Activated CD4-positive, alpha-beta memory T cell treated with anti-CD3 and anti-CD28 coated beads, Interleukin-2, amount 10 ng/mL, durations not matched to agents 7 days and 5 days (primary cell): Measurements from ENCODE around the gene NUDT3. TPM values are rescaled to one million over a fixed set of nuclear protein-coding genes. Genes with fewer than 3 reads are reported as not detected.
"Not testable (repeated sequence)": the region's sequence is repeated elsewhere in the genome, so short reads cannot be mapped to it uniquely, and the experiment has no call there.

ENCODE experiments used
- CTCF ChIA-PET: fragments of 350-600 bp; sonication (Branson Sonifier 250); formaldehyde crosslinking; loops from one replicate; lab custom pipeline; 2021; ENCODE audit warnings: antibody characterized with exemption, inconsistent platforms; lab: Charles Lee
- POLR2A ChIA-PET: fragments of 350-600 bp; sonication (Branson Sonifier 250); formaldehyde crosslinking; loops from one replicate; lab custom pipeline; 2021; ENCODE audit warnings: antibody characterized with exemption; lab: Charles Lee
- DNase-seq: peaks from one replicate; pipeline ENCODE4 v3.0.0-alpha.2; 2020
- H3K27ac Mint-ChIP-seq: one replicate; pipeline ENCODE4 v1.8.0; 2021; ENCODE audit warnings: mild to moderate bottlenecking, mixed read lengths
- H3K27me3 Mint-ChIP-seq: one replicate; pipeline ENCODE4 v1.8.0; 2021; ENCODE audit warnings: mixed read lengths
- H3K36me3 Mint-ChIP-seq: one replicate; pipeline ENCODE4 v1.8.0; 2021; ENCODE audit warnings: low read depth, mixed read lengths
- H3K4me1 Mint-ChIP-seq: one replicate; pipeline ENCODE4 v1.8.0; 2021; ENCODE audit warnings: mixed read lengths
- H3K4me3 Mint-ChIP-seq: one replicate; pipeline ENCODE4 v1.8.0; 2021; ENCODE audit warnings: mild to moderate bottlenecking, mixed read lengths
- H3K9me3 Mint-ChIP-seq: one replicate; pipeline ENCODE4 v1.8.0; 2021; ENCODE audit warnings: mixed read lengths
- total RNA-seq, 2 experiments: library from RNA; stranded (reverse); gene quantifications; one replicate each; pipeline ENCODE4 v1.2.3, GENCODE V29; 2021

The NUDT3 gene
- total RNA-seq, 2 experiments from 2014 or later: 9.9 to 10.0 TPM

GRCh38 chr6:34418367-34418766 is 25.9 kb upstream of the NUDT3 start:
- peaks cover 62% of the 10 kb centered on the region for H3K36me3 Mint-ChIP-seq
- H3K4me3 Mint-ChIP-seq: no peak overlapping the region
- no peaks in the 10 kb centered on the region for H3K27me3 Mint-ChIP-seq
- no peak for DNase-seq
- no peaks in the 10 kb centered on the region for H3K9me3 Mint-ChIP-seq
- H3K27ac Mint-ChIP-seq: no peak overlapping the region
- H3K4me1 Mint-ChIP-seq: peaks cover 32% of the 10 kb centered on the region
- CTCF ChIA-PET: no interaction called here
- POLR2A ChIA-PET: interaction anchor here (1.6 kb wide), 1 partner anchor 170 kb away, joined by 4 read pairs; the partner anchor contains the start of gene SMIM29

DNA sequence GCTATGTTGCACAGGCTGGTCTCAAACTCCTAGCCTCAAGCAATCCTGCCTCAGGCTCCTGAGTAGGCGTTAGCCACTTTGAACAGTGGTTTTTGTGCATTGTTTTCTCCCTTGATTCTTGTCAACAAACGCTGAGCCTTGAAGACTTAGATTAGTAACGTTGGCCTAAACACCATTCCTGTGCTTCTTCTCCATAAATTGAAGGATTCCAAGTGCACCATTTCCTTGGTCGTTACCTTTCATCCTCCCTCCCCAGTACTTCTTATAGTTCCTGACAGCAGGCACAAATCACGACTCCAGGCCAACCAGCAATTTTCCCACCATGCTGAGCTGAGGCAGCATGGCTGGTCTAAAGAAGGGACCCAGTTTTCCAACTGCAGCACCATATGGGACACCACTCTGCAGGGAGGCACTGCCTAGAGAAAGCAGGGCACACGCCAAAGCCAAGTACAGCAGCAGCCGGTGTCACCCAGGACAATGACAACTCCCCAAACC is 24.5 kb upstream of the NUDT3 start:
- Mint-ChIP-seq H3K27ac (no peak overlapping the region), H3K27me3 (no peaks in the 10 kb centered on the region), H3K4me3 (no peak overlapping the region), H3K4me1 (peaks cover 24% of the 10 kb centered on the region), H3K9me3 (no peaks in the 10 kb centered on the region), H3K36me3 (peaks cover 54% of the 10 kb centered on the region)
- POLR2A ChIA-PET: interaction anchor here (1.1 to 4.1 kb wide), 3 partner anchors 8 to 180 kb away, joined by 3 to 30 read pairs (median 9); partner anchors contain the start of genes HMGA1 and RPS10
- no peak for DNase-seq
- CTCF ChIA-PET: interaction anchor here (0.9 to 5.6 kb wide), 5 partner anchors 10 to 220 kb away, joined by 3 to 71 read pairs (median 5); partner anchors contain the start of genes NUDT3 and SMIM29

DNA sequence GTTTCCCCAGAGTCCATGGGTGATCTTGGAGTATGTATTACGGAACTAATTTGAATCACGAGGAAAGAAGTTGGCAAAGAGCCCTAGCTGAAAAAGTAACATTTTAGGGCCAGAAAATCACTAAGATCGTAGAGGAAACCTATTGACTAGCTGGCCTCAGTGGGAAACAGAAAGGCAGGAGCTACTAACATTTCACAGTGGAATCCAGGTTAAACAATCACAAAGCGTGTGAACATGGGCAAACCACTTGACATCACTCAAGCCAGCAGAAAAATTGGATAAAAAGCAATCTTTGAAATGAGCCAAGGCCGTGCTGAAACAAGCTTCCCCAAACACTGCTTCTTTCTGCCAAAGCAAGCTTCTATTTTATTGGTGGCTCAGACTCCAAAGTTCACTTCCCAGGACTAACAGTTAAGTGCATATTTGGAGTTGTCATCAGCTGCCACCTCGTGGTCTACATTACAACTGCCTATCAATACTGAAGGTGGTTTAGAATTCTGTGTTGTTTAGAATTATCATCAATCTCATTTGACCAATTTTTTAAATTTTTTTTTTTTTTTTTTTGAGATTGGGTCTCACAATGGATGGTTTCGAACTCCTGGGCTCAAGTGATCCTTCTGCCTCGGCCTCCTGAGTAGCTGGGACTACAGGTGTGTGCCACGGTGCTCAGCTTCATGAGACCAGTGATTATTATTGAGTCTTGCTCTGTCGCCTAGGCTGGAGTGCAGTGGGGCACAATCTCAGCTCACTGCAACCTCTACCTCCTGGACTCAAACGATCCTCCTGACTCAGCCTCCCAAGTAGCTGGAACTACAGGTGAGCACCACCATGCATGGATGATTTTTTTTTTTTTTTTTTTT is 22.8 kb upstream of the NUDT3 start:
- H3K9me3 Mint-ChIP-seq: no peaks in the 10 kb centered on the region

DNA sequence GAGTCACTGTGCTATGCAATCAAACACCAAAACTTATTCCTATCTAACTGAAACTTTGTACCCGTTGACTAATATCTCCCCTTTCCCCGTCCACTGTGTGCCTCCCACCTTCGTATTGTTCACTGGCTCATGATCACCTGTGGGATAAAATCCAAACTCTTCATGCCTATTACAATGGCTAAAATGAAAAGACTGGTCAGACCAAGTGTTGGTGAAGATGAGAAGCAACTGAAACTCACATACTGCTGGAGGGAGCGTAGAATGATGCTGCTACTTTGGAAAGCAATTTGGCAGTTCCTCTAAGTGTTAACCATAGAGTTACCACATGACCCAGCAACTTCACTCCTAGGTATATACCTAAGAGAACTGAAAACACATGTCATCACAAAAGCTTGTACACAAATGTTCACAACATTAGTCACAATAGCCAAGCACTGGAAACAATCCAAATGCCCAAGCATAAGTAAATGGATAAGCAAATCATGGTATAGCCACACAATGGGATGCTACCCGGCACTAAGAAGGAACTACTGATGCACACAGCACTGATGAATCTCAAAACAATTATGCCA is 20.3 kb upstream of the NUDT3 start:
- ChIA-PET CTCF (interaction anchor here (5.6 kb wide), 1 partner anchor 164 kb away, joined by 71 read pairs; the partner anchor contains the start of gene SMIM29), POLR2A (no interaction called here)
- no peaks in the 10 kb centered on the region for H3K27me3 Mint-ChIP-seq
- DNase-seq: no peak
- H3K9me3 Mint-ChIP-seq: no peaks in the 10 kb centered on the region
- H3K36me3 Mint-ChIP-seq: peaks cover 26% of the 10 kb centered on the region
- H3K4me3 Mint-ChIP-seq: no peak overlapping the region
- H3K4me1 Mint-ChIP-seq: peaks cover 5% of the 10 kb centered on the region
- H3K27ac Mint-ChIP-seq: no peak overlapping the region

More for the DNA sequence above, 22.8 kb upstream of the NUDT3 start:
- Mint-ChIP-seq H3K27ac (no peak overlapping the region), H3K36me3 (peaks cover 44% of the 10 kb centered on the region), H3K4me1 (peaks cover 15% of the 10 kb centered on the region), H3K4me3 (no peak overlapping the region), H3K27me3 (no peaks in the 10 kb centered on the region)
- ChIA-PET POLR2A (interaction anchor here (0.9 to 4.1 kb wide), 11 partner anchors 10 to 602 kb away, joined by 3 to 30 read pairs (median 4); partner anchors contain the start of genes BLTP3A, HMGA1, NUDT3 and RPS10), CTCF (interaction anchor here (0.6 to 5.6 kb wide), 19 partner anchors 9 to 1778 kb away, joined by 3 to 71 read pairs (median 4); partner anchors contain the start of genes HLA-DQA1, HMGA1, RPS10 and SMIM29)
- DNase-seq: peak; percentile 35

- H3K4me3 Mint-ChIP-seq: no peak overlapping the region
- ChIA-PET POLR2A (no interaction called here), CTCF (interaction anchor here (5.6 kb wide), 1 partner anchor 163 kb away, joined by 71 read pairs; the partner anchor contains the start of gene SMIM29)
- H3K27me3 Mint-ChIP-seq: no peaks in the 10 kb centered on the region
- H3K36me3 Mint-ChIP-seq: peaks cover 19% of the 10 kb centered on the region
- H3K27ac Mint-ChIP-seq: no peak overlapping the region
- DNase-seq: no peak
- peaks cover 4% of the 10 kb centered on the region for H3K4me1 Mint-ChIP-seq
- no peaks in the 10 kb centered on the region for H3K9me3 Mint-ChIP-seq
Measured at GRCh38 chr6:34412016-34412415, 19.5 kb upstream of the NUDT3 start.

DNA sequence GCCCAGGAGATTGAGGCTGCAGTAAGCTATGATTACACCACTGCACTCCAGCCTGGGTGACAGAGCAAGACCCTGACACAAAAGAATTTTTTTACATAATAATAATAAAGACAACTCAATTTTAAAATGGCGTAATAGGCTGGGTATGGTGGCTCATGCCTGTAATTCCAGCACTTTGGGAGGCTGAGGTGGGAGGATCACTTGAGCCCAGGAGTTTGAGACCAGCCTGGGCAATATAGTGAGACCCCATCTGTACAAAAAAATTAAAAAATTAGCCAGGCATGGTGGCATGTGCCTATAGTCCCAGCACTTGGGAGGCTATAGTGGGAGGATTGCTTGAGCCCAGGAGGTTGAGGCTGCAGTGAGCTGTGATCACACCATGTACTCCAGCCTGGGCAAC is 15.4 kb upstream of the NUDT3 start:
- H3K36me3 Mint-ChIP-seq, CTCF ChIA-PET, H3K27me3 Mint-ChIP-seq, H3K27ac Mint-ChIP-seq, H3K4me1 Mint-ChIP-seq, H3K9me3 Mint-ChIP-seq, DNase-seq, POLR2A ChIA-PET, H3K4me3 Mint-ChIP-seq: not testable (repeated sequence)

- CTCF ChIA-PET: interaction anchor here (0.7 kb wide), 1 partner anchor 200 kb away, joined by 3 read pairs; no protein-coding TSS in a partner anchor
- Mint-ChIP-seq H3K27me3 (no peaks in the 10 kb centered on the region), H3K4me3 (no peak overlapping the region), H3K4me1 (peaks cover 15% of the 10 kb centered on the region), H3K36me3 (peaks cover 6% of the 10 kb centered on the region), H3K27ac (no peak overlapping the region), H3K9me3 (peaks cover 3% of the 10 kb centered on the region)
- POLR2A ChIA-PET: interaction anchor here (2.4 kb wide), 1 partner anchor 18 kb away, joined by 7 read pairs; no protein-coding TSS in a partner anchor
- no peak for DNase-seq
Measured at GRCh38 chr6:34396518-34396917, 4.0 kb upstream of the NUDT3 start.

- DNase-seq: no peak
- ChIA-PET POLR2A (interaction anchor here (3.5 kb wide), 1 partner anchor 145 kb away, joined by 19 read pairs; the partner anchor contains the start of gene SMIM29), CTCF (no interaction called here)
- Mint-ChIP-seq H3K4me1 (peaks cover 17% of the 10 kb centered on the region), H3K27me3 (no peaks in the 10 kb centered on the region), H3K4me3 (peak overlapping the region; percentile 58), H3K9me3 (peaks cover 3% of the 10 kb centered on the region), H3K27ac (no peak overlapping the region), H3K36me3 (peaks cover 6% of the 10 kb centered on the region)
Measured at GRCh38 chr6:34393966-34394305, 1.5 kb upstream of the NUDT3 start.

GRCh38 chr6:34393191-34393965 is 909 bp upstream of the NUDT3 start:
- Mint-ChIP-seq H3K9me3 (peaks cover 3% of the 10 kb centered on the region), H3K27me3 (no peaks in the 10 kb centered on the region), H3K4me1 (peaks cover 17% of the 10 kb centered on the region), H3K36me3 (peaks cover 6% of the 10 kb centered on the region), H3K4me3 (peak overlapping the region; percentile 58), H3K27ac (peak overlapping the region; percentile 83)
- DNase-seq: no peak
- ChIA-PET CTCF (interaction anchor here (0.6 to 5.6 kb wide), 6 partner anchors 23 to 265 kb away, joined by 3 to 35 read pairs (median 3); partner anchors contain the start of genes RPS10 and SMIM29), POLR2A (interaction anchor here (1.0 to 3.5 kb wide), 3 partner anchors 145 to 211 kb away, joined by 3 to 19 read pairs (median 7); partner anchors contain the start of gene SMIM29)

DNA sequence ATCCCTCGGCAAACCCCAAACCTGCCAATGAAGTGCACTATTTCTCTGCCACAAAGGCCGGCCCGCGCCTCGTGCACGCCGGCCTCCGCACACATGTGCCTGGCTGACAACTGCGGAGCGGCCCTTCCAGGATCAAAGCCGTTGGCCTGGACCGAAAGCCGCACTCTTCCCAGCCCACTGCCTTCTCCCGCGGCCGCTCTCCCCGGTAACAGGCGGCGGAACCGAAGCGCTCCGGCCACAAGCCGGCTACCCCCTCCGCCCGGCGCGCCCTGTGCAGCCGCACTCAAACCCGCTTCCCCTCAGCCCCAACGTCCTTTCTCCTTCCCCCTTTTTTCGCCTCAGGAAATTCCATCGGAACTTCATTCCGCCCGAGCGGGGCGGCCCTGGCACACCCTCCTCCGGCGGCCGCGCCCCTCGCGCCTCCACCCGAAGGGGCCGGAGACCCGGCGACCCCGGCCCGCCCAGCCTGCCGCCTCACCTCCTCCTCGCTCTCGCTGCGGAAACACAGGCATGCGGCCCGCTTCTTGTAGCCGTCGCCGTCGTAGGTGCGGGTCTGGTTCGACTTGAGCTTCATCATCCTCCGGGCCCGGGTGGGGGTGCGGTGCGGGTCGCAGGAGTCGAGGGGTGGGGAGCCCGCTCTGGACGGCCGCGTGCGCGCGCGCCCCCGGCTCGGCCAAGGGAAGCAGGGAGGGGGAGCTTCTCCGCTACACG is 528 bp downstream of the NUDT3 start:
- POLR2A ChIA-PET: interaction anchor here (0.6 to 3.5 kb wide), 10 partner anchors 9 to 365 kb away, joined by 3 to 19 read pairs (median 4); partner anchors contain the start of genes HMGA1, RPS10, SMIM29 and SPDEF
- peak; percentile 44 for DNase-seq
- no peaks in the 10 kb centered on the region for H3K27me3 Mint-ChIP-seq
- peaks cover 6% of the 10 kb centered on the region for H3K36me3 Mint-ChIP-seq
- no peak overlapping the region for H3K4me3 Mint-ChIP-seq
- H3K27ac Mint-ChIP-seq: no peak overlapping the region
- H3K9me3 Mint-ChIP-seq: peaks cover 3% of the 10 kb centered on the region
- CTCF ChIA-PET: interaction anchor here (0.6 to 5.6 kb wide), 5 partner anchors 29 to 1317 kb away, joined by 3 to 35 read pairs (median 5); partner anchors contain the start of genes RPS10 and SMIM29
- peaks cover 17% of the 10 kb centered on the region for H3K4me1 Mint-ChIP-seq

DNA sequence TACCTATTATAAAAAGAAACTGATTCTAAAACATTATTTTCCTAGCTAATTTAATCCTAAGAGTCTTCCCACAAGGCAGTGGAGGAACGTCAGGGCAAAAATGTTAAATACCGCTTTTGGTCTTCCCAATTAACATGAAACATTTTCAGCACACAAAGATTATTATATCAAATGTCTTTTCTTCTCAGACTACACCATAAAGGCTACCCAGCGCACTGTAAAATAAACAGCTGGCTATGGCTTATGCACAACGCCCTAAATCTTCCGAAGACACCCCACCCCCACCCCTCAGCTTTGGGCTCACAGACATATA is 1.0 kb downstream of the NUDT3 start:
- Mint-ChIP-seq H3K27me3 (no peaks in the 10 kb centered on the region), H3K4me1 (peaks cover 18% of the 10 kb centered on the region), H3K4me3 (no peak overlapping the region), H3K9me3 (peaks cover under 1% of the 10 kb centered on the region), H3K27ac (no peak overlapping the region), H3K36me3 (peaks cover 3% of the 10 kb centered on the region)
- DNase-seq: no peak
- ChIA-PET POLR2A (interaction anchor here (0.9 to 3.5 kb wide), 6 partner anchors 9 to 154 kb away, joined by 3 to 19 read pairs (median 4); partner anchors contain the start of genes HMGA1, RPS10 and SMIM29), CTCF (interaction anchor here (2.6 to 5.6 kb wide), 2 partner anchors 142 to 195 kb away, joined by 6 to 35 read pairs; partner anchors contain the start of gene SMIM29)
